CD14-positive monocyte (primary cell): ENCODE results near the gene UQCC5. TPM values are rescaled to one million over a fixed set of nuclear protein-coding genes. Genes with fewer than 3 reads are reported as not detected.

Experiments used
- DNase-seq, 3 donors: peaks; one replicate each; pipeline ENCODE4 v3.0.0-alpha.2; 2011 to 2022
- H2AFZ ChIP-seq: 2 replicates; pipeline ENCODE4 v1.6.0; 2012; ENCODE audit warnings: mild to moderate bottlenecking, low read depth, low read length, inconsistent platforms; ENCODE audit not compliant: insufficient read depth, poor library complexity, severe bottlenecking
- H3K27ac ChIP-seq, 2 donors: 1 replicate in 1 of 2; 2 replicates in 1 of 2; pipeline ENCODE4 v1.5.1; 2012 to 2013; ENCODE audit warnings: low read length in 2 of 2, control low read depth in 1 of 2, inconsistent platforms in 1 of 2, low read depth in 1 of 2, mild to moderate bottlenecking in 1 of 2
- H3K27me3 ChIP-seq, 2 donors: one replicate each; pipeline versions ENCODE4 v1.6.0 to v1.6.1; 2011 to 2013; ENCODE audit warnings: low read length in 2 of 2; ENCODE audit not compliant: control insufficient read depth in 2 of 2, insufficient read depth in 2 of 2
- H3K36me3 ChIP-seq, 2 donors: replicated peaks in 1 of 2; 1 replicate in 1 of 2; 2 replicates in 1 of 2; pipeline versions ENCODE4 v1.5.1 to v1.6.1; 2012 to 2013; ENCODE audit warnings: low read length in 2 of 2, control low read depth in 1 of 2, inconsistent platforms in 1 of 2, mild to moderate bottlenecking in 1 of 2; ENCODE audit not compliant: insufficient read depth in 2 of 2, control insufficient read depth in 1 of 2
- H3K4me1 ChIP-seq, 2 donors: 1 replicate in 1 of 2; 2 replicates in 1 of 2; pipeline versions ENCODE4 v1.5.1 to v1.6.1; 2012 to 2013; ENCODE audit warnings: low read length in 2 of 2, control low read depth in 1 of 2, inconsistent platforms in 1 of 2, mild to moderate bottlenecking in 1 of 2, moderate library complexity in 1 of 2; ENCODE audit not compliant: insufficient read depth in 2 of 2, control insufficient read depth in 1 of 2
- H3K4me2 ChIP-seq: replicated peaks from 2 replicates; pipeline ENCODE3; 2012; ENCODE audit warnings: low read length, moderate library complexity, mild to moderate bottlenecking; ENCODE audit not compliant: poor library complexity, severe bottlenecking; ENCODE audit errors: extremely low read depth
- H3K4me3 ChIP-seq, 3 experiments: fragments of 200-600 bp in 1 of 3; sonication (generic) in 1 of 3; replicated peaks in 1 of 3; 1 replicate in 2 of 3; 2 replicates in 1 of 3; pipeline ENCODE4 v1.5.1; 2011 to 2013; ENCODE audit warnings: low read length in 3 of 3, mild to moderate bottlenecking in 3 of 3, control low read depth in 2 of 3, low read depth in 2 of 3, inconsistent platforms in 1 of 3, moderate library complexity in 1 of 3
- H3K79me2 ChIP-seq: 2 replicates; pipeline ENCODE4 v1.6.0; 2012; ENCODE audit warnings: mild to moderate bottlenecking, control low read depth, inconsistent platforms, low read length, moderate library complexity; ENCODE audit not compliant: insufficient read depth
- H3K9ac ChIP-seq: 2 replicates; pipeline ENCODE4 v1.6.0; 2017; ENCODE audit warnings: low read length, mild to moderate bottlenecking; ENCODE audit not compliant: insufficient read depth, poor library complexity, severe bottlenecking
- H3K9me3 ChIP-seq, 2 donors: replicated peaks in 1 of 2; 1 replicate in 1 of 2; 2 replicates in 1 of 2; pipeline versions ENCODE4 v1.5.1 to v1.6.1; 2012 to 2013; ENCODE audit warnings: low read length in 2 of 2, control low read depth in 1 of 2; ENCODE audit not compliant: control insufficient read depth in 1 of 2, insufficient read depth in 1 of 2
- H4K20me1 ChIP-seq: 2 replicates; pipeline ENCODE4 v1.6.0; 2012; ENCODE audit warnings: mild to moderate bottlenecking, low read length, control low read depth, moderate library complexity; ENCODE audit not compliant: insufficient read depth
- H3K27ac Mint-ChIP-seq, 7 donors: one replicate each; pipeline ENCODE4 v1.8.0; 2020; ENCODE audit warnings: mild to moderate bottlenecking in 7 of 7, mixed read lengths in 7 of 7, moderate library complexity in 6 of 7, inconsistent platforms in 2 of 7
- H3K27me3 Mint-ChIP-seq, 3 donors: one replicate each; pipeline ENCODE4 v1.8.0; 2021 to 2022; ENCODE audit warnings: low read depth in 3 of 3, mild to moderate bottlenecking in 3 of 3, mixed read lengths in 3 of 3, moderate library complexity in 3 of 3, inconsistent platforms in 1 of 3
- H3K36me3 Mint-ChIP-seq, 2 donors: one replicate each; pipeline ENCODE4 v1.8.0; 2020; ENCODE audit warnings: mixed read lengths in 2 of 2, inconsistent platforms in 1 of 2, mild to moderate bottlenecking in 1 of 2
- H3K4me1 Mint-ChIP-seq: one replicate; pipeline ENCODE4 v1.8.0; 2020; ENCODE audit warnings: mild to moderate bottlenecking, mixed read lengths
- H3K4me3 Mint-ChIP-seq, 2 donors: one replicate each; pipeline ENCODE4 v1.8.0; 2020; ENCODE audit warnings: mild to moderate bottlenecking in 2 of 2, mixed read lengths in 2 of 2, moderate library complexity in 1 of 2
- H3K9me3 Mint-ChIP-seq, 7 donors: one replicate each; pipeline ENCODE4 v1.8.0; 2020 to 2022; ENCODE audit warnings: mixed read lengths in 7 of 7, mild to moderate bottlenecking in 6 of 7, moderate library complexity in 6 of 7, inconsistent platforms in 2 of 7
- CTCF ChIP-seq: fragments of 200-600 bp; IDR thresholded peaks from one replicate; pipeline ENCODE4 v1.8.0; 2022; ENCODE audit warnings: antibody characterized with exemption, mild to moderate bottlenecking
- WGBS: methylation state at CpG from one replicate; pipeline ENCODE4 v1.1.5; 2013; ENCODE audit warnings: missing lambda C conversion rate; ENCODE audit not compliant: insufficient coverage; 5-methylcytosine and 5-hydroxymethylcytosine counted together
- intact Hi-C, 2 donors: fragments of 100-400 bp; cut with micrococcal nuclease; formaldehyde crosslinking; loops; one replicate each; pipeline versions ENCODE4 v1.15.0 to v1.15.1; 2023
- polyA plus RNA-seq, 3 donors: library from polyadenylated mRNA; depleted of rRNA in 1 of 3; unstranded in 2 of 3; stranded (reverse) in 1 of 3; fragments of 300-500 nt in 2 of 3; fragments of >200 nt in 1 of 3; fragmentation: Illumina TruSeq in 2 of 3; gene quantifications; 1 replicate in 2 of 3; 2 replicates in 1 of 3; pipeline ENCODE4 v1.2.3, GENCODE V29; 2012 to 2021

Gene UQCC5
- polyA plus RNA-seq, 3 donors = 1.4 to 52.1 (median 43.3) TPM

GRCh38 chr3:52517796-52518722, 18.3 kb upstream of the UQCC5 start:
- H3K36me3 ChIP-seq = peaks cover 99% of the 10 kb centered on the region in 2 donors
- no peaks in the 10 kb centered on the region for H3K4me1 ChIP-seq
- no peaks in the 10 kb centered on the region for H3K4me1 Mint-ChIP-seq
- WGBS = 95% methylated on average over 24 of the region's 25 CpGs
- H4K20me1 ChIP-seq = peaks cover 20% of the 10 kb centered on the region
- H3K27ac Mint-ChIP-seq = peak overlapping the region in 1 of 7 donors; percentile 24
- intact Hi-C loops = no loop called here
- no peak overlapping the region for H3K27ac ChIP-seq
- H3K36me3 Mint-ChIP-seq = peaks cover 83 to 98% of the 10 kb centered on the region in 2 donors
- H3K4me3 ChIP-seq = no peak overlapping the region
- no peak for TF ChIP-seq CTCF
- no peak overlapping the region for H2AFZ ChIP-seq
- H3K27me3 ChIP-seq = no peaks in the 10 kb centered on the region
- H3K9ac ChIP-seq = no peak overlapping the region
- H3K27me3 Mint-ChIP-seq = peaks cover 0 to 5% (median 1%) of the 10 kb centered on the region in 3 donors
- DNase-seq = no peak
- no peaks in the 10 kb centered on the region for H3K79me2 ChIP-seq
- H3K4me2 ChIP-seq = no peak overlapping the region
- H3K9me3 ChIP-seq = no peaks in the 10 kb centered on the region
- no peaks in the 10 kb centered on the region for H3K9me3 Mint-ChIP-seq
- H3K4me3 Mint-ChIP-seq = no peak overlapping the region

GRCh38 chr3:52518723-52519444, 17.5 kb upstream of the UQCC5 start:
- peaks cover 99% of the 10 kb centered on the region in 2 donors for H3K36me3 ChIP-seq
- no peak for TF ChIP-seq CTCF
- H2AFZ ChIP-seq = no peak overlapping the region
- H3K27me3 ChIP-seq = no peaks in the 10 kb centered on the region
- Mint-ChIP-seq H3K4me1 (no peaks in the 10 kb centered on the region), H3K4me3 (no peak overlapping the region), H3K27ac (peak overlapping the region in 1 of 7 donors; percentile 69), H3K27me3 (peaks cover 0 to 5% (median 1%) of the 10 kb centered on the region in 3 donors), H3K36me3 (peaks cover 85 to 99% of the 10 kb centered on the region in 2 donors), H3K9me3 (no peaks in the 10 kb centered on the region)
- no peak overlapping the region for H3K4me2 ChIP-seq
- H4K20me1 ChIP-seq = peaks cover 20% of the 10 kb centered on the region
- no peak overlapping the region for H3K27ac ChIP-seq
- no peak overlapping the region for H3K4me3 ChIP-seq
- no peaks in the 10 kb centered on the region for H3K4me1 ChIP-seq
- H3K9me3 ChIP-seq = no peaks in the 10 kb centered on the region
- WGBS = 90% methylated on average over 40 of the region's 50 CpGs
- intact Hi-C loops = no loop called here
- no peak for DNase-seq
- no peaks in the 10 kb centered on the region for H3K79me2 ChIP-seq
- no peak overlapping the region for H3K9ac ChIP-seq
